ENCODE results near the gene UQCRC1.

Gene UQCRC1

GRCh38 chr3:48587686-48588085 is 21.8 kb downstream of the UQCRC1 start:
- H3K36me3 ChIP-seq (ENCODE audit: control insufficient read depth in 1 of 2, insufficient read depth in 2 of 2, low read length in 2 of 2) = peaks cover 0 to 8% of the 10 kb centered on the region in 2 donors
- no peak overlapping the region for H3K4me3 ChIP-seq (ENCODE audit: low read depth in 1 of 2, low read length in 2 of 2)
- H3K4me1 ChIP-seq (ENCODE audit: control insufficient read depth in 1 of 2, insufficient read depth in 2 of 2, low read length in 2 of 2) = no peaks in the 10 kb centered on the region
- no peak overlapping the region for H3K27ac ChIP-seq (ENCODE audit: low read length)
- H3K9me3 ChIP-seq (ENCODE audit: control insufficient read depth in 1 of 2, low read length in 2 of 2) = no peaks in the 10 kb centered on the region
- no peaks in the 10 kb centered on the region for H3K27me3 ChIP-seq (ENCODE audit: low read depth, low read length)

- Histone ChIP-seq H3K9me3 (ENCODE audit: control insufficient read depth in 1 of 2, low read length in 2 of 2) (no peaks in the 10 kb centered on the region), H3K4me1 (ENCODE audit: control insufficient read depth in 1 of 2, insufficient read depth in 2 of 2, low read length in 2 of 2) (no peaks in the 10 kb centered on the region), H3K27me3 (ENCODE audit: low read depth, low read length) (no peaks in the 10 kb centered on the region), H3K4me3 (ENCODE audit: low read depth in 1 of 2, low read length in 2 of 2) (no peak overlapping the region), H3K36me3 (ENCODE audit: control insufficient read depth in 1 of 2, insufficient read depth in 2 of 2, low read length in 2 of 2) (peaks cover 0 to 8% of the 10 kb centered on the region in 2 donors), H3K27ac (ENCODE audit: low read length) (no peak overlapping the region)
These were observed 24.0 kb downstream of the UQCRC1 start for GRCh38 chr3:48585411-48585810.

GRCh38 chr3:48584836-48585235 is 24.6 kb downstream of the UQCRC1 start:
- no peaks in the 10 kb centered on the region for H3K9me3 ChIP-seq (ENCODE audit: control insufficient read depth in 1 of 2, low read length in 2 of 2)
- no peak overlapping the region for H3K4me3 ChIP-seq (ENCODE audit: low read depth in 1 of 2, low read length in 2 of 2)
- H3K36me3 ChIP-seq (ENCODE audit: control insufficient read depth in 1 of 2, insufficient read depth in 2 of 2, low read length in 2 of 2) = peaks cover 0 to 8% of the 10 kb centered on the region in 2 donors
- no peaks in the 10 kb centered on the region for H3K27me3 ChIP-seq (ENCODE audit: low read depth, low read length)
- H3K4me1 ChIP-seq (ENCODE audit: control insufficient read depth in 1 of 2, insufficient read depth in 2 of 2, low read length in 2 of 2) = no peaks in the 10 kb centered on the region
- H3K27ac ChIP-seq (ENCODE audit: low read length) = no peak overlapping the region

GRCh38 chr3:48581621-48582481 is 27.6 kb downstream of the UQCRC1 start:
- no peaks in the 10 kb centered on the region for H3K4me1 ChIP-seq (ENCODE audit: control insufficient read depth in 1 of 2, insufficient read depth in 2 of 2, low read length in 2 of 2)
- no peaks in the 10 kb centered on the region for H3K27me3 ChIP-seq (ENCODE audit: low read depth, low read length)
- no peak overlapping the region for H3K27ac ChIP-seq (ENCODE audit: low read length)
- peaks cover 0 to 3% of the 10 kb centered on the region in 2 donors for H3K36me3 ChIP-seq (ENCODE audit: control insufficient read depth in 1 of 2, insufficient read depth in 2 of 2, low read length in 2 of 2)
- no peaks in the 10 kb centered on the region for H3K9me3 ChIP-seq (ENCODE audit: control insufficient read depth in 1 of 2, low read length in 2 of 2)
- no peak overlapping the region for H3K4me3 ChIP-seq (ENCODE audit: low read depth in 1 of 2, low read length in 2 of 2)

- Histone ChIP-seq H3K9me3 (ENCODE audit: control insufficient read depth in 1 of 2, low read length in 2 of 2) (no peaks in the 10 kb centered on the region), H3K27me3 (ENCODE audit: low read depth, low read length) (no peaks in the 10 kb centered on the region), H3K27ac (ENCODE audit: low read length) (no peak overlapping the region), H3K4me1 (ENCODE audit: control insufficient read depth in 1 of 2, insufficient read depth in 2 of 2, low read length in 2 of 2) (no peaks in the 10 kb centered on the region), H3K4me3 (ENCODE audit: low read depth in 1 of 2, low read length in 2 of 2) (no peak overlapping the region), H3K36me3 (ENCODE audit: control insufficient read depth in 1 of 2, insufficient read depth in 2 of 2, low read length in 2 of 2) (no peaks in the 10 kb centered on the region)
These were observed 32.8 kb downstream of the UQCRC1 start for GRCh38 chr3:48576647-48577046.

GRCh38 chr3:48575366-48575765 is 34.1 kb downstream of the UQCRC1 start:
- Histone ChIP-seq H3K36me3 (ENCODE audit: control insufficient read depth in 1 of 2, insufficient read depth in 2 of 2, low read length in 2 of 2) (no peaks in the 10 kb centered on the region), H3K4me3 (ENCODE audit: low read depth in 1 of 2, low read length in 2 of 2) (no peak overlapping the region), H3K27ac (ENCODE audit: low read length) (no peak overlapping the region), H3K4me1 (ENCODE audit: control insufficient read depth in 1 of 2, insufficient read depth in 2 of 2, low read length in 2 of 2) (no peaks in the 10 kb centered on the region), H3K9me3 (ENCODE audit: control insufficient read depth in 1 of 2, low read length in 2 of 2) (no peaks in the 10 kb centered on the region), H3K27me3 (ENCODE audit: low read depth, low read length) (no peaks in the 10 kb centered on the region)

- Histone ChIP-seq H3K4me1 (ENCODE audit: control insufficient read depth in 1 of 2, insufficient read depth in 2 of 2, low read length in 2 of 2) (no peaks in the 10 kb centered on the region), H3K36me3 (ENCODE audit: control insufficient read depth in 1 of 2, insufficient read depth in 2 of 2, low read length in 2 of 2) (no peaks in the 10 kb centered on the region), H3K27ac (ENCODE audit: low read length) (no peak overlapping the region), H3K9me3 (ENCODE audit: control insufficient read depth in 1 of 2, low read length in 2 of 2) (no peaks in the 10 kb centered on the region), H3K4me3 (ENCODE audit: low read depth in 1 of 2, low read length in 2 of 2) (no peak overlapping the region), H3K27me3 (ENCODE audit: low read depth, low read length) (no peaks in the 10 kb centered on the region)
These were observed 35.4 kb downstream of the UQCRC1 start for GRCh38 chr3:48573973-48574585.

- Histone ChIP-seq H3K4me1 (ENCODE audit: control insufficient read depth in 1 of 2, insufficient read depth in 2 of 2, low read length in 2 of 2) (no peaks in the 10 kb centered on the region), H3K4me3 (ENCODE audit: low read depth in 1 of 2, low read length in 2 of 2) (no peak overlapping the region), H3K27ac (ENCODE audit: low read length) (no peak overlapping the region), H3K27me3 (ENCODE audit: low read depth, low read length) (no peaks in the 10 kb centered on the region), H3K36me3 (ENCODE audit: control insufficient read depth in 1 of 2, insufficient read depth in 2 of 2, low read length in 2 of 2) (no peaks in the 10 kb centered on the region), H3K9me3 (ENCODE audit: control insufficient read depth in 1 of 2, low read length in 2 of 2) (no peaks in the 10 kb centered on the region)
These were observed 36.9 kb downstream of the UQCRC1 start for GRCh38 chr3:48572517-48572916.

- Histone ChIP-seq H3K36me3 (ENCODE audit: control insufficient read depth in 1 of 2, insufficient read depth in 2 of 2, low read length in 2 of 2) (no peaks in the 10 kb centered on the region), H3K4me3 (ENCODE audit: low read depth in 1 of 2, low read length in 2 of 2) (no peak overlapping the region), H3K27ac (ENCODE audit: low read length) (no peak overlapping the region), H3K4me1 (ENCODE audit: control insufficient read depth in 1 of 2, insufficient read depth in 2 of 2, low read length in 2 of 2) (no peaks in the 10 kb centered on the region), H3K27me3 (ENCODE audit: low read depth, low read length) (no peaks in the 10 kb centered on the region), H3K9me3 (ENCODE audit: control insufficient read depth in 1 of 2, low read length in 2 of 2) (no peaks in the 10 kb centered on the region)
These were observed 37.5 kb downstream of the UQCRC1 start for GRCh38 chr3:48571938-48572337.

- Histone ChIP-seq H3K4me1 (ENCODE audit: control insufficient read depth in 1 of 2, insufficient read depth in 2 of 2, low read length in 2 of 2) (no peaks in the 10 kb centered on the region), H3K36me3 (ENCODE audit: control insufficient read depth in 1 of 2, insufficient read depth in 2 of 2, low read length in 2 of 2) (no peaks in the 10 kb centered on the region), H3K27me3 (ENCODE audit: low read depth, low read length) (no peaks in the 10 kb centered on the region), H3K4me3 (ENCODE audit: low read depth in 1 of 2, low read length in 2 of 2) (no peak overlapping the region), H3K9me3 (ENCODE audit: control insufficient read depth in 1 of 2, low read length in 2 of 2) (no peaks in the 10 kb centered on the region), H3K27ac (ENCODE audit: low read length) (no peak overlapping the region)
These were observed 39.5 kb downstream of the UQCRC1 start for GRCh38 chr3:48569808-48570450.

GRCh38 chr3:48569400-48569799 is 40.0 kb downstream of the UQCRC1 start:
- Histone ChIP-seq H3K9me3 (ENCODE audit: control insufficient read depth in 1 of 2, low read length in 2 of 2) (no peaks in the 10 kb centered on the region), H3K4me1 (ENCODE audit: control insufficient read depth in 1 of 2, insufficient read depth in 2 of 2, low read length in 2 of 2) (no peaks in the 10 kb centered on the region), H3K27me3 (ENCODE audit: low read depth, low read length) (no peaks in the 10 kb centered on the region), H3K36me3 (ENCODE audit: control insufficient read depth in 1 of 2, insufficient read depth in 2 of 2, low read length in 2 of 2) (no peaks in the 10 kb centered on the region), H3K27ac (ENCODE audit: low read length) (no peak overlapping the region), H3K4me3 (ENCODE audit: low read depth in 1 of 2, low read length in 2 of 2) (no peak overlapping the region)

Data from muscle layer of duodenum (tissue), 2 donors.